Central memory CD4-positive, alpha-beta T cell (primary cell): Measurements from ENCODE around the gene CLEC2D.
"Not testable (repeated sequence)": the region's sequence is repeated elsewhere in the genome, so short reads cannot be mapped to it uniquely, and the experiment has no call there.

Source experiments
- DNase-seq: peaks from one replicate; pipeline ENCODE4 v3.0.0; 2022

Gene CLEC2D

DNA sequence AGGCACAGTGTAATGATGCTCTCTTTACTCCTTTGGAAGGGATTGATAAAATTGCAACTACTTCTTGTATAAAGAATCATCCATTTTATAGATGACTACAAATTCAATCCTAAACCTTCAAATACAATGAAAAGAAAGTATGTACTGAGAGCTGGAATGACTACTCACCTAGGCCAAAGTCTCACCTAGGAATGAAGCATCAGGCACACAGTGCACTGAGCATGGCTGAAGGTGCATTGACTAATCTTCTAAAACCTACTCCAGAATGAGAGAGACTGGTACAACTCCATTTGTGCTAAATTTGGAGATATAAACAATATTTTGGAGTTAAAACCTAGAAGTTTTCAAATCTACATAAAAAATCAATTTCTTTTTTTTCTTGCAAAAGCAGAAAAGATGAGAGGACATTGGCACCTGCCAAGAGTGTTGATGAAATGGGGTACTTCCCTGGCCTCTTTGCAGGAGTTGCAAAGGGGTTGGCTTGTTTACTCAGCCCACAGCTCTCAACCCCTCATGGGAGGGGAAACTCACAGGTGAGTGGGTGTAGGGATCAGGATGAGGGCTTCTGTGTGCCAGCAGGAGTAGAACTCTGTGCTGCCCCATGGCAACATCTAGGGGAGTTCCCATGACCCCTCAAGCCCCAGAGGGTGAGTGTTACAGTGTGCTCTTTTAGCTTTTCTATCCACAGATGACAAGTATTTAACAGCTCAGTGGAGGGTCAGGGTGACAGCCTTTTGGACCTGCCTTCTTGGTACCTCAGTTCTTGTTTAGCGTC lies 32.1 kb downstream of the CLEC2D start:
- peak; percentile 20 for DNase-seq

- peak; percentile 57 for DNase-seq
Observed at GRCh38 chr12:9702255-9702654, 32.7 kb downstream of the CLEC2D start.

DNA sequence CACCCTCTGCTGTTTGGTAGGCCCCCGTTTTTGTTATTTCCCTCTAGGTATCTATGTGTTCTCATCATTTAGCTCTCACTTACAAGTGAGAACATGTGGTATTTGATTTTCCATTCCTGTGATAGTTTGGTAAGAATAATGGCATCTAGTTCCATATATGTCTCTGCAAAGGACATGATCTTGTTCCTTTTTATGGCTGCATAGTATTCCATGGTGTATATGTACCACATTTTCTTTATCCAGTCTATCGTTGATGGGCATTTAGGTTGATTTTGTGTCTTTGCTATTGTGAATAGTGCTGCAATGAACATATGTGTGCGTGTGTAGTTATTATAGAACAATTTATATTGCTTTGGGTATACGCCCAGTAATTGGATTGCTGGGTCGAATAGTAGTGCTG lies 35.0 kb downstream of the CLEC2D start:
- not testable (repeated sequence) for DNase-seq

DNA sequence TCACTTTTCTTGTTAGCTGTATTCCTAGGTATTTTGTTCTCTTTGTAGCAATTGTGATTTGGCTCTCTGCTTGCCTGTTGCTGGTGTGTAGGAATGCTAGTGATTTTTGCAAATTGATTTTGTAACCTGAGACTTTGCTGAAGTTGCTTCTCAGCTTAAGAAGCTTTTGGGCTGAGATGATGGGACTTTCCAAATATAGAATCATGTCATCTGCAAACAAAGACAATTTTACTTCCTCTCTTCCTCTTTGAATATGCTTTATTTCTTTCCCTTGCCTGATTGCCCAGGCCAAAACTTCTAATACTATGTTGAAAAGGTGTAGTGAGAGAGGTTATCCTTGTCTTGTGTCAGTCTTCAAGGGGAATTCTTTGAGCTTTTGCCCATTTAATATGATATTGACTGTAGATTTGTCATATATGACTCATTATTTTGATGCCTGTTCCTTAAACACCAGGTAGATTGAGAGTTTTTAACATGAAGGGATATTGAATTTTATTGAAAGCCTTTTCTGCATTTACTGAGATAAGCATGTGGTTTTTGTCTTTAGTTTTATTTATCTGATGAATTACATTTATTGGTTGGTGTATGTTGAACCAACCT lies 36.7 kb downstream of the CLEC2D start:
- no peak for DNase-seq

- no peak for DNase-seq
Observed at GRCh38 chr12:9707356-9707755, 37.8 kb downstream of the CLEC2D start.

- peak; percentile 69 for DNase-seq
Observed at GRCh38 chr12:9707864-9708808, 38.6 kb downstream of the CLEC2D start.

- no peak for DNase-seq
Observed at GRCh38 chr12:9708853-9709252, 39.3 kb downstream of the CLEC2D start.

DNA sequence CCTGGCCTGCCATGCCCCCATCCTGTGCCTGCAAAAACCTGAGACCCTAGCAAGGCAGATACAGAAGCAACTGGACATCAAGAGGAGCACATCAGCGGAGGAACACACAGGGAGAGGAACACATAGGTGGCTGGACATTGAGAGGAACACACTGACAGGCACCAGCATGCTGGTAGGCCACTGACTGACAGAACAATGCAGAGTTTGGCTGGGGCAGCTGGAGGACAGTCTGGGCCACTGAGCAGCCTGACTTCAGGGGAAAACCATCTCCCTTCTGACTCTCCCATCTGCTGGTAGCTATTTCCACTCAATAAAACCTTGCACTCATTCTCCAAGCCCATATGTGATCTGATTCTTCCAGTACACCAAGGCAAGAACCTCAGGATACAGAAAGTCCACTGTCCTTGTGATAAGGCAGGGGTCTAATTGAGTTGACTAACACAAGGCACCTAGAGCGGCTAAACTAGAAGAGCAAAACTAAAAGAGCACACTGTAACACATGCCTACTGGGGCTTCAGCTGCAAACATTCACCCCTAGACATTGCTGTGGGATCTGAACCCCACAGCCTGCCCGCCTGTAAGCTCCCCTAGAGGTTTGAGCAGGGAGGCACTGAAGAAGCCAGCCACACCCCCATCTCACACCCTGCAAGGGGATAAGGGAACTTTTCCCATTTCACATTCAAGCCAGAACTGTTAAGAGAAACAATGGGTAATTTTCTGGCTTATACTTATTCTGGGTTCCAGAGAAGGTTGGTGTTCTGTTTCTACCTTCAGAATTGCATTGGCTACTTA lies 41.3 kb downstream of the CLEC2D start:
- DNase-seq: no peak

DNA sequence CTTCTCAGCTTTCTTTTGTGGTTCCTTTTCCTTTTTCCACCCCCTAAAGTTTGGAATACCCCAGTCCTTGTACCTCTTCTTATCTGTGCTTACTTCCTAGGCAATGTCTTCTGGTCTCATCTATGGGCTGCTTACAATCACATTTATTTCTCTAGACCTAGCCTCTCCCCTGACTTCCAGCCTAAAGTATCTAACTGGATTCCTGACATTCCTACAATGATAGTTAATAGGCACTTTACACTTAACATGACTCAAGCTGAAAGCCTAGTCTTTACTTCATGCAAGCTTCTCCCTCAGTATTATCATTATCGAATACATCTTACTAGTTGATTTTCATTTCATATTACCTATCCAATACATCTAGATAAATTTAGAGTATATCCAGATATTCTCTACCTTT lies 42.2 kb downstream of the CLEC2D start:
- DNase-seq: no peak

DNA sequence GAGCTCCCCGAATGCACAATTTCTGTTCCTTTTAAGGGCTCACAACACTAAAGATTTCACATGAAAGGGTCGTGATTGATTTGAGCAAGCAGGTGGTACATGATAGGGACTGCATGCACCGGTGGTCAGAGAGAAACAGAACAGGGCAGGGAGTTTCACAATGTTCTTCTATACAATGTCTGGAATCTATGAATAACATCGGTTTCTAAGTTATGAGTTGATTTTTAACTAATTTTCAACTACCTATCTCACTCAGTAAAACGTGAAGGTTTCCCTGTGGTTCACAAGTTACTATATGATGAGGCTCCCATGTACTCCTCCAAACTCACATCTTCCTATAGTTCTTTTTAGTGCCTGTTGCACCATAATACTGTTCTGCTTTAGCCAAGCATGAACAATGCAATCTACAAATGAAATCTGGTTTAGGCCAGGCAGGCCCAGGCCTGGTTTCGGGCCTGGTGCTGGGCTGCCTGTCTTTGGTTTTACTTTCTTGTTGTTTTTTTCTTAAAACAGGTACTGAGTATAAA lies 43.6 kb downstream of the CLEC2D start:
- DNase-seq: not testable (repeated sequence)

- DNase-seq: no peak
Observed at GRCh38 chr12:9717070-9717925, 47.8 kb downstream of the CLEC2D start.

DNA sequence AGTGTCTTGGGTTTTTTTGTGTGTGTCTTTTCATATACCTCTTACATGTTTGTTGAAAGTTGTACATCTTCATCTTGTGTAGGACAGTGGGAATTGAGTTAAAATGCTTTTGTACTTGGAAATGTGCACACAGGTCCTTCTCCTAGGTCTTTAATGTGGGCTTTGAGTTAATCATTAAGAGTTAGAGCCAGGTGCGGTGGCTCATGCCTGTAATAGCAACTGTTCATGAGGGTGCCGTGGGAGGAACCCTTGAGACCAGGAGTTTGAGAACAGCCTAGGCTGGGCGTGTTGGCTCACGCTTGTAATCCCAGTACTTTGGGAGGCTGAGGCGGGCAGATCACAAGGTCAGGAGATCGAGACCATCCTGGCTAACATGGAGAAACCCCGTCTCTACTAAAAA lies 49.5 kb downstream of the CLEC2D start:
- no peak for DNase-seq

DNA sequence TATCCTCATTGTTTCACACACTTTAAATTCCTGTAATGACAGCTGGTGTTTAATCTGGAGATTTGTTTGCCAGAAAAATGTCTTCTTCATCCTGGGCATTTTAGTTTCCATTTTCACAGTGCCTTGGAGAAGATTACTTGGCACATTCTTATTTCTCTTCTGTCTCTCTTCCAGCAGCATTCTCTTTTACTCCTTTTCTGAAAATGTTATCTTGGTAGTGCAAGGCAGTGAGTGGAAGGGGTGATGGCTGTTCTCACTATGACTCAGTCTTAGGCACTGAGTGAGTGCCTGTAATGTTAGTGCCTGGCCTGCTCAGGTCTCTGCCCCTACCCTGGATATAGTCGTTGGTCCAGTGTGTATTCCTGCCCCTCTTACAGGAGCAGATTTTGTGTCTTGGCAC lies 50.3 kb downstream of the CLEC2D start:
- no peak for DNase-seq

DNA sequence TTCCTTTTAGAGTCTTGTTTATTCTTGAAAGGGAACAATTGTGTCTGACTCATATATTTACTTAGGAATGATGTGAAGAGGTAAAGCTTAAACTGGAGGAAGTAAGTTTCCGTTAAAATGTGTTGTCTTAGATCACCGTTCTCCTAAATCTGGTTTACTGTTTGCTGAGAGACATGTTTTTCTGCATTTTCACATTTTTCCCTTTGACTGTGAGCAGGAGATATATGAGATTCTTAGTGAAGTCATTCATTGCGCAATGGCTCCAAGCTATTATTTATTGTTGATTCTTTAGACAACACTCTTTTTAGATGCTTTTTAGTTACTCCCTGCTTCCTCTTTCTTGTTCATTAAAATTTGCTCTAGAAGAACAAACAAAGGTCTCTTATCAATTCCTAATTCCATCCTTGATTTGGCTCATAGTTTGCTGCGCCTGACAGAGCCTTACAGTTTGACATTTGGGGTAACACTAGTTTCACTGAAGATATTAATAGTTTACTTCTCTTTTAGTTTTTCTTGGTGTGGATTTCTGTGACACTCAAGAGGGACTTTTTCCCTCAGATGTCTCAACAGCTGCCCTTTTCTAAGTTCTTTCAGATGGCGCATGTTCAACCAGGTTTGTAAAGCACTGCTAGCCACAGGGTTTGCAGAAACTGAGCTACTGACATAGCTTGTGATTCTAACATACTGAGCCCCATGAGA lies 52.0 kb downstream of the CLEC2D start:
- no peak for DNase-seq

GRCh38 chr12:9724023-9724422 lies 54.5 kb downstream of the CLEC2D start:
- DNase-seq: no peak

DNA sequence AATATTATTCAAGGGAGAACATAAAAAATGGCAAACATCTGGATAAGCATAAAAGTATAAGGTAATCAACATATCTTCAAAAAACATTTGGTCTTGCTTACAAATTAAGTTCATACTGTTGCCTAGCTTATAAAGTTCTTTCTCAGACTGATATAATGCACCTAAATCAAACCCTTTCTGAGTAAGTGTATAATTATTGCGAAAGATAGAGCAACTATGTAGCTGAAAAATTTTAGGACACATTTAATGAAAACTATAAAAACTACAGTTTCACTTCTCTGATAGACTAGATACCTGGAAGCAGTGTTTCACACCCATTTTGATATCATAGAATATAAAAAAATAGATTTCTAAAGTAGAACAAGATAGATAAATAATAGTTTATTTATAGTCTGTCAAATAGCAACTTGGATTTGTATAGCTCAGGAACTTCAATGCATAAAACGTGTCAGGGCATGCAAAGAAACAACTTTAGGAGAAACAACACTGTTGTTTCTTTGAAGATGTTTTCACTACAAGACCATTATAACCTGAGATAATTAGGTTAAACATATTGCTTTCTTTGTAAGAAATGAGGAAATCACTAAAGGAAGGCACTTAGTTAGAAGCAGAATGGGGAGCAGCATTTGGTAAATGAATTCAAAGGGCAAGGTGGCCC lies 55.8 kb downstream of the CLEC2D start:
- no peak for DNase-seq

- no peak for DNase-seq
Observed at GRCh38 chr12:9727813-9728212, 58.3 kb downstream of the CLEC2D start.

DNA sequence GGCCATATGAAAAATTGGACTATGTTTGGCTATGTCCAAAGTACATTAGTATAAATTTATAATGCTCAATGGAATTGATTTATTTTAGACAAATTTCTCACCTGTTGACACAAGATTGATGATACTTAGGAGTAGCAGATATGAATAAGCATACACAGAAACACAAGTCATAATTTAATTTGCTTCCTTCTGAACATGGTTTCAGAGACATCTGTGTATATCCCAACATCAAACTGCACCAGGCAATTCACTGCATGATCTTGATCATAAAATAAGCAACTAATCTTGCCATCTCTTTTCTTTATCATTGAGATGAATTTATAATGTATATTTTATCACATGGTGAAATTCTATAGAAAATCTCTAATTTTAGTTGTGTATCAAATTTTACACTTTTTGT lies 59.6 kb downstream of the CLEC2D start:
- no peak for DNase-seq

- no peak for DNase-seq
Observed at GRCh38 chr12:9730011-9730410, 60.5 kb downstream of the CLEC2D start.

- no peak for DNase-seq
Observed at GRCh38 chr12:9730591-9730990, 61.1 kb downstream of the CLEC2D start.
